AG04450 (cell line): Measurements from ENCODE around the gene SH3RF3. TPM values are rescaled to one million over a fixed set of nuclear protein-coding genes. Genes with fewer than 3 reads are reported as not detected.

Source experiments
- CTCF ChIA-PET: fragments of 300-600, 350-600 bp; formaldehyde crosslinking; extraction: SDS; loops from one replicate; lab custom pipeline; 2022; ENCODE audit warnings: antibody characterized with exemption, inconsistent platforms; lab: Charles Lee
- POLR2A ChIA-PET: fragments of 350-600 bp; formaldehyde crosslinking; extraction: SDS; loops from one replicate; lab custom pipeline; 2021; ENCODE audit warnings: antibody characterized with exemption, inconsistent platforms; lab: Yijun Ruan, JAX
- DNase-seq: peaks from one replicate; pipeline ENCODE4 v3.0.0-alpha.2; 2011; ENCODE audit warnings: low read depth, low spot score
- H3K27ac ChIP-seq: one replicate; pipeline ENCODE4 v1.5.1; 2012; ENCODE audit warnings: low read depth, low read length, control low read depth
- H3K27me3 ChIP-seq: one replicate; pipeline ENCODE4 v1.6.0; 2012; ENCODE audit warnings: low read length; ENCODE audit not compliant: control insufficient read depth, insufficient read depth
- H3K4me3 ChIP-seq: 2 replicates; pipeline ENCODE4 v1.5.1; 2011; ENCODE audit warnings: mild to moderate bottlenecking, low read depth, low read length, control low read depth
- H3K9me3 ChIP-seq: 2 replicates; pipeline ENCODE4 v1.5.1; 2012; ENCODE audit warnings: low read length; ENCODE audit not compliant: control insufficient read depth, insufficient read depth
- CTCF ChIP-seq: IDR thresholded peaks from 2 replicates; pipeline ENCODE4 v1.5.1; 2011; ENCODE audit warnings: low read depth, low read length, control low read depth, inconsistent platforms
- polyA plus RNA-seq: library from polyadenylated mRNA; depleted of rRNA; stranded (reverse); fragments of >200 nt; gene quantifications from 2 replicates; pipeline ENCODE4 v1.2.3, GENCODE V29; 2011

SH3RF3 gene
- polyA plus RNA-seq, 1 experiment = 5.7 TPM

GRCh38 chr2:109530712-109531111 lies 401.7 kb downstream of the SH3RF3 start:
- ChIA-PET POLR2A (no interaction called here), CTCF (interaction anchor here (1.1 to 7.1 kb wide), 3 partner anchors 10 to 20 kb away, joined by 3 to 56 read pairs (median 7); no protein-coding TSS in a partner anchor)
- Histone ChIP-seq H3K4me3 (no peak overlapping the region), H3K27ac (no peak overlapping the region), H3K27me3 (peaks cover 36% of the 10 kb centered on the region), H3K9me3 (peaks cover 2% of the 10 kb centered on the region; the same call in 1 of the 2 replicates)
- no peak for DNase-seq
- TF ChIP-seq CTCF = no peak

- POLR2A ChIA-PET = no interaction called here
- no peak overlapping the region for H3K27ac ChIP-seq
- CTCF ChIA-PET = interaction anchor here (1.1 to 7.1 kb wide), 2 partner anchors 9 to 14 kb away, joined by 3 to 56 read pairs; no protein-coding TSS in a partner anchor
- no peak for DNase-seq
- TF ChIP-seq CTCF = no peak
- no peak overlapping the region for H3K4me3 ChIP-seq
- H3K27me3 ChIP-seq = peaks cover 36% of the 10 kb centered on the region
- H3K9me3 ChIP-seq = peaks cover 2% of the 10 kb centered on the region; the same call in 1 of the 2 replicates
Measured at GRCh38 chr2:109531221-109531620, 402.2 kb downstream of the SH3RF3 start.

- no peak for DNase-seq
- ChIA-PET CTCF (interaction anchor here (1.7 to 7.1 kb wide), 2 partner anchors 13 to 203 kb away, joined by 6 to 56 read pairs; no protein-coding TSS in a partner anchor), POLR2A (no interaction called here)
- H3K4me3 ChIP-seq = no peak overlapping the region
- H3K9me3 ChIP-seq = peaks cover 2% of the 10 kb centered on the region; the same call in 1 of the 2 replicates
- no peak overlapping the region for H3K27ac ChIP-seq
- peaks cover 28% of the 10 kb centered on the region for H3K27me3 ChIP-seq
- no peak for TF ChIP-seq CTCF
Measured at GRCh38 chr2:109531896-109532727, 403.1 kb downstream of the SH3RF3 start.

- ChIA-PET CTCF (interaction anchor here (1.7 to 7.1 kb wide), 3 partner anchors 13 to 203 kb away, joined by 6 to 56 read pairs (median 7); no protein-coding TSS in a partner anchor), POLR2A (no interaction called here)
- DNase-seq = no peak
- H3K27me3 ChIP-seq = peaks cover 24% of the 10 kb centered on the region
- no peak overlapping the region for H3K27ac ChIP-seq
- H3K4me3 ChIP-seq = no peak overlapping the region
- H3K9me3 ChIP-seq = peaks cover 2% of the 10 kb centered on the region; the same call in 1 of the 2 replicates
- TF ChIP-seq CTCF = no peak
Measured at GRCh38 chr2:109532728-109533076, 403.7 kb downstream of the SH3RF3 start.

GRCh38 chr2:109533823-109534222 lies 404.8 kb downstream of the SH3RF3 start:
- ChIA-PET POLR2A (interaction anchor here (0.6 kb wide), 1 partner anchor 13 kb away, joined by 3 read pairs; no protein-coding TSS in a partner anchor), CTCF (interaction anchor here (1.7 to 7.1 kb wide), 3 partner anchors 12 to 202 kb away, joined by 6 to 56 read pairs (median 7); no protein-coding TSS in a partner anchor)
- DNase-seq = no peak
- Histone ChIP-seq H3K27ac (no peak overlapping the region), H3K9me3 (peaks cover 1% of the 10 kb centered on the region; the same call in 1 of the 2 replicates), H3K4me3 (no peak overlapping the region), H3K27me3 (peaks cover 21% of the 10 kb centered on the region)
- no peak for TF ChIP-seq CTCF
